NOMO-1 treated with DMSO at 0.1 percent for 48 hours (cell line): ENCODE measurements around the gene SERPINB1.
A peak's percentile ranks its signal among the peaks of the same experiment; 100 is the strongest.
"Not testable (repeated sequence)": the region's sequence is repeated elsewhere in the genome, so short reads cannot be mapped to it uniquely, and the experiment has no call there.

Source experiments
- DNase-seq: peaks from one replicate; lab custom pipeline; 2025; ENCODE audit not compliant: unreplicated experiment; lab: John Stamatoyannopoulos, UW

Gene SERPINB1

GRCh38 chr6:2841264-2842138 is at the start of gene SERPINB1:
TSS of gene SERPINB1 (minus strand) at chr6:2841863. CDS start at chr6:2840586, 1,277 bp downstream.
- DNase-seq, result peak; percentile 93

GRCh38 chr6:2890976-2891767 is 49.5 kb upstream of the SERPINB1 start:
- DNase-seq, result no peak

DNA sequence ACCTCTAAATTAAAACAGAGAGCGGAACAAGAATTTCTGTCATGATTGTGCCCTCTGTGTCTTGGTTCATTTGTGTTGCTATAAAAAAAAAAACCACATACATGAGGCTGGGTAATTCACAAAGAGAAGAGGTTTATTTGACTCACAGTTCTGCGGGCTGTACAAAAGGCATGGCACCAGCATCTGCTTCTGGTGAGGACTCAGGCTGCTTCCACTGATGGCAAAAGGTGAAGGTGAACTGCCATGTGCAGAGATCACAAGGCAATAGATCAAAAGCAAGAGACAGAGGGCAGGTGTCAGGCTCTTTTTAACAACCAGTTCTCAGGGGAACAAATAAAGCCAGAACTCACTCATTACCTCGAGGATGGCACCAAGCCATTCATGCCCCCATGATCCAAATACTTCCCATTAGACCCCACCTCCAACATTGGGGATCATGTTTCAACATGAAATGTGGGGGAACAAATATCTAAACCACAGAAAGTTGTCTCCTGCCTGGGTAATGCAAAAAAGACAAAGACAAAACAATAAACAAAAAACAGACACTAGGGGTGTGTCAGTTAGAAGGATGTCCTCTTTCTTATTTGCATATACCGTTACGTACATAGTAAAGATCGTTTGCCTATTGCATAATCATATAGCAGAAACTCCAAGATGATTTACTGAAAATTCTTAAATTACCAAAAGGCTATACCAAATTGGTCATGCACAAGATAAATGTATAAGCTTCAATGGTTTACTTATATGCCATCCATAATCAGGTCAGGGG is 44.5 kb upstream of the SERPINB1 start:
- no peak for DNase-seq

DNA sequence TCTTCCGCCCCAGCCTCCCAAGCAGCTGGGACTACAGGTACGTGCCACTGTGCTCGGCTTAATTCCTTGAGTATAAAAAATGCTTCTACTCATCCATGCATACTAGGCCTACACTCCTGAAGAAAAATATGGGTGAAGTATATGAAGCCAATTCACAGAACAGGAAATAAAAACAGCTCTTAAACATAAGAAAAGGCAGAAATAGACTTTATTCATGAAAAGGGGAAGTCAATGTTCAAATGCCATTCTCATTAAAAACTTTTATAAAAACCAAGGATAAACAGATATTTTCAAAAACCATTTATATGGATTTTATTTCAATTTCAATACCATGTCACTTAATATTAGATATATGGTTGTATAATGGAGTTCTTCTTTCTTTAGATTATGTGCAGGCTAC is 43.1 kb upstream of the SERPINB1 start:
- no peak for DNase-seq

DNA sequence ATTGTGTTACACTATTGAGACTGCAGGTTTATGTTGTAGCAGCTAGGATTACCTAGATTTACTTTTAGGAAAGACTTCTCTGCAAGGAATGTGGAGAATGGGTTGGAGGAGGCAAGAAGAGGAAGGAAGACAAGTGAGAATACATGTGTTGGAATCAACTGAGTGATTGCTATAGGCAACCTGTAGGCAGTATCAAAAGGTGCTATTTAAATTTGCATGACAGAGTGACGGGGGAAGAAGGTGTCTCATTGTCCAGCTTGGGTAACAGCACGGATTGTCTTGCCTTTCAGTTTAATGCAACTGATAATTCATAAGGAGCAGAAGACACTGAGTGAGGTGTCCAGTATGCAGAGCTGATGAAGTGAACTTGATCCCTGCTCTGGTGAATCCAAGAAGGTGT is 42.0 kb upstream of the SERPINB1 start:
- no peak for DNase-seq

DNA sequence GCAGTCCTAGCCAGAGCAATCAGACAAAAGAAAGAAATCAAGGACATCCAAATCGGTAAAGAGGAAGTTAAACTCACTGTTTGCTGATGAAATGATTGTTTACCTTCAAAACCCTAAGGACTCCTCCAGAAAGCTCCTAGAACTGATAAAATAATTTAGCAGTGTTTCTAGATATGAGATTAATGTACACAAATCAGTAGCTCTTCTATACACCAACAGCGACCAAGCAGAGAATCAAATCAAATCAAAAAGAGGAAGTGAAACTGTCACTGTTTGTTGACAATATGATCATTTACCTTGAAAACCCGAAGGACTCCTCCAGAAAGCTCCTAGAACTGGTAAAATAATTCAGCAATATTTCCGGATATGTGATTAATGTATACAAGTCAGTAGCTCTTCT is 39.8 kb upstream of the SERPINB1 start:
- peak; percentile 35 for DNase-seq

DNA sequence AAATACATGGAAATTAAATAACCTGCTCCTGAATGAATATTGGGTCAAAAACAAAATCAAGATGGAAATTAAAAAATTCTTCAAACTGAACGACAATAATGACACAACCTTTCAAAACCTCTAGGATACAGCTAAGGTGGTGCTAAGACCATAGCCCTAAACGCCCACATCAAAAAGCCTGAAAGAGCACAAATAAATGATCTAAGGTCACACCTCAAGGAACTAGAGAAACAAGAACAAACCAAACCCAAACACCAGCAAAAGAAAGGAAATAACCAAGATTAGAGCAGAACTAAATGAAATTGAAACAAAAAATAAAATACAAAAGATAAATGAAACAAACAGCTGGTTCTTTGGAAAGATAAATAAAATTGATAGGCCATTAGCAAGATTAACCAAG is 38.5 kb upstream of the SERPINB1 start:
- not testable (repeated sequence) for DNase-seq

DNA sequence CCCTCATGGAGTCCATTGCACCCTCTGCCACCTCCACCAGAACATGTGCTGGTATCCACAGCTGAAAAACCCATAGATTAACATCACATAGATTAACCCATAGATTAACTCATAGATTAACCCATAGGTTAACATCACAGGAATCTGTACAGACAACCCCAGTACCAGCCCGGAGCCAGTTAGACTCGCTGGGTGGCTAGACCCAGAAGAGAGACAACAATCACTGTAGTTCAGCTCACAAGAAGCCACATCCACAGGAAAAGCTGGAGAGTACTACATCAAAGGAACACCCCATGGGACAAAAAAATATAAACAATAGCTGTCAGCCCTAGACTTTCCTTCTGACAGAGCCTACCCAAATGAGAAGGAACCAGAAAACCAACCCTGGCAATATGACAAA is 36.3 kb upstream of the SERPINB1 start:
- no peak for DNase-seq

GRCh38 chr6:2877057-2877882 is 35.6 kb upstream of the SERPINB1 start:
- DNase-seq, result no peak

GRCh38 chr6:2876210-2877056 is 34.8 kb upstream of the SERPINB1 start:
- no peak for DNase-seq

GRCh38 chr6:2875359-2876191 is 33.9 kb upstream of the SERPINB1 start:
- peak; percentile 25 for DNase-seq

GRCh38 chr6:2873643-2874042 is 32.0 kb upstream of the SERPINB1 start:
- DNase-seq, result no peak

DNA sequence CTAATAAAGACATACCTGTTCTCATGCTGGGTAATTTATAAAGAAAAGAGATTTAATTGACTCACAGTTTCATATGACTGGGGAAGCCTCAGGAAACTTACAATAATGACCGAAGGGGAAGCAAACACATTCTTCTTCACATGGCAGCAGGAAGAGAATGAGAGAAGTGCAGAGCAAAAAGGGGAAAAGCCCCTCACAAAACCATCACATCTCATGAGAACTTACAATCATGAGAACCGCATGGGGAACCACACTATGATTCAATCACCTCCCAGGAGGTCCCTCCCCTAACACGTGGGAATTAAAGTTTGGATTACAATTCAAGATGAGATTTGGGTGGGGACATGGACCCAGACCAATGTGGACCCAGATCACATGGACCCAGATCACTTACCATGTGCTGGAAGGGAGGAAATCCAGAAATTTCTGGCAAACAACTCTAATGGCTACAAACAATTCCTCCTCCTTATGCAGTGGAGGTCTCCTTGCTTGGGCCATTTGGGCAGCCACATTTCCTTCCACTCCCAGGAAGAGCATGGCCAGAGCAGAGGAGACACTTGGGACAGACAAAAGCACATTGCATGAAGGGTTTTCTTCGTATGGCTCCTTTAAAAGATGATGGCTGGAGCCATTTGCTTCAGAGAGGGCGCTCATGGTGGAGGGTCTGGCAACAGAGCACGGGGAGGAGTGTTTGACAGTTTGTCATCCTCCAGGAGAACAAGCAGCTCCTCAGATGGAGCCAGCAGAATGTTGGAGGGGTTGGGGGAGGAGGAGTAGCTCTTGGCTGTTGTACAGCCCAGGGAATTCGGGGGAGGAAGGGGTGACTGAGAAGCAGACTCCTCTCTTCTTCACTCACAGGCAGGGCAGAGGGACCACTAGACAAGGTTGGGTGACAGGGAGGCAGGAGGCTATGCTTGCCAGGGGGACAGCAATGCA is 31.0 kb upstream of the SERPINB1 start:
- DNase-seq, result no peak

DNA sequence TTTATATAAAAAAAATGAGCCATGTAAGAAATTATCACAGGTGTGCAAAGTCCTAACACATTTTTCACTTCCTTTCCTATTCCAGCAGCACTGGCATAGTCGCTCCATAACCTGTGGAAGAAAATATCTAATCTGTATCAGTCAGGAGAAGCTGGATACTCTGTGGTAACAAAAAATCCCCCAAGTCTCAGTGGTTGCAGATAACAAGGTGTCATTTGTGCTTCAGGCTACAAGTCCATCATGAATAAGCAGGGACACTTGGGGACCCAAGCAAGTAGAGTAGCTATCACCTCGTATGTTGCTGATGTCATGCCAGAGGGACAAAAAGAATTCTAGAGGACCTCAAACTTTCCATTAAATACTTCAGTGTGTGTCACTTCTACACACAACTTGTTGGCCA is 30.3 kb upstream of the SERPINB1 start:
- DNase-seq, result no peak

- no peak for DNase-seq
These were observed 29.4 kb upstream of the SERPINB1 start for GRCh38 chr6:2871102-2871501.

DNA sequence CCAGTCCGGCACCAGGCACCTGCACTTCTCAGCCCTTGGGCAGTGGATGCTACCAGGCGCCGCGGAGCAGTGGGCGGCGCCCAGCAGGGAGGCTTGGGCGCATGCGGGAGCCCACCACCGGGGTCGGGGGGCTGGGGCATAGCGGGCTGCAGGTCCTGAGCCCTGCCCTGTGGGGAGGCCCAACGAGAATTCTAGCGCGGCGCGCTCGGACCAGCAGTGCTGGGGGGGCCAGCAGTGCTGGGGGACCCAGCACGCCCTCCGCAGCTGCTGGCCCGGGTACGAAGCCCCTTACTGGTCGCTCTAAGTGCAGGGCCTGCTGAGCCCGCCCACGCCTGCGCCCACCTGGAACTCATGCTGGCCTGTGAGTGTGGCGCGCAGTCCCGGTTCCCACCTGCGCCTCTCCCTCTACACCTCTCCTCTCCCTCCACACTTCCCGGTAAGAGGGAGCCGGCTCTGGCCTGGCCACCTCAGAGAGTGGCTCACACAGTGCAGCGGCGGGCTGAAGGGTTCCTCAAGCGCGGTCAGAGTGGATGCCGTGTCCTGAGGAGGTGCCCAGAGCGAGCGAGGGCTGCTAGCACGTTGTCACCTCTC is 28.5 kb upstream of the SERPINB1 start:
- no peak for DNase-seq

- no peak for DNase-seq
These were observed 27.0 kb upstream of the SERPINB1 start for GRCh38 chr6:2868637-2869036.
